NCI-H446 (cell line): Measurements from ENCODE around the gene ZNF516.

ENCODE experiments used
- DNase-seq, 2 experiments: peaks; one replicate each; lab custom pipeline; 2025; lab: John Stamatoyannopoulos, UW

The ZNF516 gene

DNA sequence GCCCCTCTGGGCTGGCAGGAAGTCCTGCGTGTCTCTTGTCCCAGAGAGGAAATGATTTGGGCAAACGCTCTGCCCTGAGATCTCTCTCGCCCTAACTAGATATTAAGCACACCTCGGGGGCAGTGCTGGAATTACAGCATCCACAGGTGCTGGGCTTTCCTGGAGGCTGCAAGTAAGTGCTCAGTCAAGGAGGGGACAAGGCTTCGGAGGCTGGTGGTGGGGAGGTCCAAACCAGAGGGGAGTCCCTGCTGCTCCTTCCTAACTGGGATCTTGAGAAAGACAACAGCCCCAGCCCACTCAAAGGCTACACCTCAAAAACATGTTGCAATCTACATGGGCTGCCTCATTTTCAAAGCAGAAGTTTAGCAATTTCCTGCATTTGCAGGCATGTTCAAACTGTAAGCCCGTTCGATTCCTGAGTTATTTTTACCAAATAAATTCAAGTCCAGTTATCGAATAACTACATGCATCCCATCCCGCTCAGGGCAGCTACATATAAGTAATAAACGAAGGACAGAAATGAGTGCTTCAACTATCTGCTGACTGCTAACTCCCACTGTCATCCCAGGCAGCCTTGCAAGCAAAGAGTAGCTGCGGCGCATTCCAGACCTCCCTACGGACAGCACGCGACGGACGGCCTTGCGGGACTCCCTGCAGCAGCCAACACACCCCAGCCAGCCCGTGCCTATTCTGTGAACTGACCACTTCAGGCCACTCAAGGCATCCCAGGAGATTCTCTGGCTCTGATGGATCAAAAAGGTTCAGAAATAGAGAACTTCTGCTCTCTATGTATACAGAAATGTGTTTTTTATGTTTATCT is 27.5 kb downstream of the ZNF516 start:
- no peak for DNase-seq

DNA sequence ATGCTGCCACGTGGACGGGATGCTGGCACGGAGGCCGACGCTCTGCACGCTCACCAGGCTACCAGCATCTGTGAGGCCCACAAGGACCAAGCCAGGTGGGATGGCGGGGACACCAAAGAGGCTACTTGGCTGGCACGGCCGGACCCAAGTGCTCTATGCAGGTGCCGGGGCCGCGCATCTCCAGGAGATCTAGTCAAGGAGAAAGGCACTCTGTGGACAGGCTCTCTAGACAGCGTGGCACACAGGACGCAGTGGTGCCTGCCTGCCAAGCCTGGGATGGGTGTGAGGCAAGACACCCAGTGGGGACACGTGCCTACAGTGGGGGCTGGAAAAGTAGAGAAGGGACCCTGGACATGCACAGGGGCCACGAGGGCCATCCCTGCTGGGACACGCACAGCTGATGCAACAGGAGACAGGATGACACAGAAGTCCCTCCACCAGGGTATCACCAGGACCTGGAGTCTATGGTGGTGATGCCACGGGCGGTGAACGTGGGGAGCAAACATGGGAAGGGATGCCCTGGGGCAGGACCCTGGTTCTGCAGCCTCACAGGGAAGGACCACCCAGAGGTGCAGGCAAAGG is 28.5 kb downstream of the ZNF516 start:
- DNase-seq: no peak

DNA sequence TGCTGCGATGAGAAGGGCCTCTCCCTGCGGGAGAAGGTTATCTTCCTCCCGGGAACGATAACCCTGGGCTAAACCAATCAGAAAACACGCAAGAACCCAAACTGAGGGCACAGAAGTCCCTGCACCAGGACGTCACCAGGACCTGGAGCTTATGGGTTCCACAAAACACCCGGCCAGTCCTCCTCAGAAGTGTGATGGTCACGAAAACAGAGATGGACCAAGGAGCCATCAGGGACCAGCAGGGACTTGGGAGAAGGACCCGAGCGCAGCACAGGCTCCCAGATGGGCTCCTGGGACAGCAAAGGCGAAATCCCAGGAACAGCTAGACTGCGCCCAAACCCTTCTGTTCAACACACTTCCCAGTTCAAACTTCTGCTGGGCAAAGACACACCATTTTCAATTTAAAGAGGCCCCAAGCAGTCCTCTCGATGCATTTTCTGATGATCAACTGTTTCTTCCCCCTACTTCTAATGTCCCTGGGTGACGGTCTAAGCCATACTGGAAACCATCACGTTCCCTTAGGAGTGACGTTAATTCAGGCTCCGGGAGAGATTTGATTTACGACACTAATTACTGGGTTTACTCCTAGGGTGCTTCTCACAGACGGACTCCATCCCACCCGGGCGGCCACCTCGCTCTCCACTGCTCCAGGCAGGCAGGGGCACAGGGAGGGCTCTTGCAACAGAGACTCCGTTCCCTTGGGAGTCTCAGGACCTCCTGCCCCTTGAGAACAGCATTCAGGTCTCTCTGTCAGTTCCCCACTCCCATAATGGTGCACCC is 29.2 kb downstream of the ZNF516 start:
- DNase-seq: no peak

DNA sequence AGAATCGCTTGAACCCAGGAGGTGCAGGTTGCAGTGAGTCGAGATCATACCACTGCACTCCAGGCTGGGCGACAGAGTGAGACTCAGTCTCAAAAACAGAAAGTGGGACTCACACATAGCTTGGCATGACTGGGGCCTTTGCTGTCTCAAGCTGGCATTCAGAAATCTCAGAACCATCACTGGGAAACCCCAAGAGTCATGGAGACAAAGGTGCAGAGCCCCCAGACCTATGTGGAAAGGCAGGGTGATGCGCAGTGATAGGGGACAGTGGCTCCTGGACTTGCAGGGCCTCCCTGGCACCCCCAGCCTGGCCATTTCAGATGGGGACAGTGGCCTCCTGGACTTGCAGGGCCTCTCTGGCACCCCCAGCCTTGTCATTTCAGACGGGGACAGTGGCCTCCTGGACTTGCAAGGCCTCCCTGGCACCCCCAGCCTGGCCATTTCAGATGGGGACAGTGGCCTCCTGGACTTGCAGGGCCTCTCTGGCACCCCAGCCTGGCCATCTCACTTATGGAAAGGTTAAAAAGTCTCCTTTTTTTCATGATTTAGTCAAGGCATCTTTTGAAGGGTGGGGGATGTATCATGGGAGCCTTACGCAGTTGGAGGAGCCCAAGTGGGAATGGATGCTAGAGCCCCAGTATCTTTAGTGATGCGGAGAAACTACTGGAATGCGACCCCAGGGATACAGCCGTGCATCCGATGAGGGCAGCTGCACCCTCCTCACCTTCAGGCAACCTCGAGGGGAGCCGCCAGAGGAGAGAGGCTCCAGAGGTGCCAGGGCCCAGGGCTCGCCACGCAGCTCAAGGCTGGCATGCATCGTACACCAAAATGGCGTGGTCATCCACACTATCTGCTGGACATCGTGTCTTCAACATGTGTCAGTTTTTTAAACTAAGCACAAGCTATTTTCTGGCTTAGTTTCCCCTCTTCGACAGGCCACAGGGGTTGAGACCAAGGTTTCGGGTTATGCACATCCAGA is 30.5 kb downstream of the ZNF516 start:
- no peak for DNase-seq

DNA sequence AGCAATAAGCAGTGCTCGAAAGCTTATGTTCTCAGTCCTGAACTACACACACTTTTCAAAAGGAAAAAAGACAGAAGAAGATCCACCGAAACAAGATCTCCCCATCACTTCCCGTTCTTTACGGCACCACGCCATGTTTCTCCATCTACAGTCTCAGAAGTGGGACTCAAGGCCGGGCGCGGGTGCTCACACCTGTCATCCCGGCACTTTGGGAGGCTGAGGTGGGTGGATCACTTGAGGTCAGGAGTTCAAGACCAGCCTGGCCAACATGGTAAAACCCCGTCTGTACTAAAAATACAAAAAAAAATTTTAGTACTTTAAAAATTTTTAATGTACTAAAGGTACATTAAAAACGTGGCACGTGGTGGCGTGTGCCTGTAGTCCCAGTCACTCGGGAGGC is 31.2 kb downstream of the ZNF516 start:
- no peak for DNase-seq

DNA sequence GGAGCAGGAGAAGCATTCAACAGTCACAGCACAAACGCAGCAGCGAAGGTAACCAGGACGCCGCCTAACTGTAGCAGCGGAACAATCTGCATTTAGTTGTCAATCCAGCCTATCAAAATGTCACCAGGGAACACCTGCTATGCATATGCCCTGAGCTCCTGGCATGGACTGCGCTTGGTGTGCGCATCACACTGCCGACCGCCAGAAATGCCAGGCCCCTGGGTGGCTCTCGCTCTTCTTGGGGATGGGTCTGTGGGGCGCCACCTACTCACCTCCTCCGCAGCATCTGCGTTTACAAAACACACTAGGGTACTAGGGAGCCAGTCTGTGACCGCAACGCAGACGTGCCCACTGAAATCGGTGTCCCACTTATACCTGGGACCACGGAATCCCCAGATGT is 31.7 kb downstream of the ZNF516 start:
- no peak for DNase-seq

DNA sequence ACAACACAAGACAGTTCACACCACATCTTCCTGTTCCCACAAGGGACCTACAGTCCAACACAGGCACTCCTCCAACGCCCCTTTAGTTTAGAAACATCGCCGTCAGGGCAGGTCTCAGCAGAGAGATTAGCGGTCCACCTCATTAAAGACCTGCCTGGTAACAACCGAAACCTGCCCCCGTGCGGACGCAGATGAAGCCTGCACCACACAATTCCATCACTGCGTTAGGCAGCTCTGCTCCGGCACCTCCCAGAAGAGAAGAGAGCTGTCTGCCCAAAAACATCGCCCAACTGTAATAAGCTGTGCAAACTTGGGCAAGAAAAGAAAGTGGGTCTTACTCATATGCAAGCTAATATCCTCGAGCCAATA is 32.7 kb downstream of the ZNF516 start:
- no peak for DNase-seq

DNA sequence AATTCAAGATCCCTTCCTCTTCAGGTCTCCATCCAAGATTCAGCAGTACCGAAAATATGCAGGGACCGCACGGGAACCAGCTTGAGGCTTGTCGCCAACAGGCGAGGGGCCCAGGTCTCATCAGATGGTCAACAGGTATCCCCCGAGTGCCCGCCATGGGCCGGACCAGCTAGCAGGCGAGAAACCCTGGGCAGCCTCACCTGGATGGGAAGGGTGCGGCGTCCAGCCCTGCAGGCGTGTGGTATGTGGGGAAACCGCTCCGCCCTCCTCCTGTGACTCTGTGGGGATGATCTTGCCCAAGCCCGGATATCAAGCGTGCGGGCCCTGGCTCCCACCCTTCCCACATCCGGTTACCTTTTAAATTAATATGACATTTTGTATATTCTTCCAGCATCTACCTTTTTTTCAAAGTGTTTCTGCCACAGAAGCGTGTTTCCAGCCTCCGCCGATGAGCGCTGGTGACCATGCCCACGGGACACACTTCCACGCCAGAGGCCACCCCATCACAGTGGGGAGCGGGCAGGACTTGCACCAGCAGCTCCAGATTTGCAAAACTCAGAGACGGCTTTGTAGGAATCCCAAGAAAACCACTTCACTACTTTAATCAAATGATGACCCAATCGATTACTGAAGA is 33.2 kb downstream of the ZNF516 start:
- DNase-seq: no peak

DNA sequence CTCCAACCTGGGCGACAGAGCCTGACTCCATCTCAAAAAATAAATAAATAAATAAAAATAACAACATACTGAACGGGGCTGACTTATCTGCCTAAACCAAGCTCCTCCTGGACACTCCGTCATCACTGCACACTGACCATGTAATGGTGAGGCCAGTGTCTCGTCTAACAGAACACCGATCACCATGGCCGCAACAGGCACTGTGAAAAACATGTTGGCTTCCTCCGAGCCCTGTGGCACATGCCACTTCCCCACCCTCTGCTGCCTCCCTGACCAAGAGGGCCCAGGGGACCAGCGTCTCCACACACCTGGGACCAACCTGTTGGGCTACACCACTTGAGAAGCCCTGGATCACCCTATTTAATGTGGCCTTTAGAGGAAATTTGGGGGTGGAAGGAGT is 33.9 kb downstream of the ZNF516 start:
- DNase-seq: no peak

DNA sequence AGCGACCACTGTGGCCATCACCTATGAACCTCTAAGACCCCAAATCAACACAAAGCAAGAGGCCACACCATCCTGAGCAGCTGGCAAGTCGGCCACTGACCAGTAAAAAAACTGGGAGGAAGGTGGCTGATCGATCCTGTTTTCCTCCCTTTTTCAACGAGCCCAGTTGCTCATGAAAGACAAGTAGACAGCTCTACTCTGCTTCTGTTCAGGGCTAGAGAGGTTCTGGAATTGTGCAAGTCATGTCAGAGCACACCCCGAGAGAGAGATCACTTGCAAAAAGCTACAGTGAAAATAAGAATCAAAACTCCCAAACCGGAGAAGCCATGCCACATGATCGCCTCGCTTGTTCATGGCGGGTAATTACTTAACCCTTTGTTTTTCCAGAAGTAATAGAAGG is 34.6 kb downstream of the ZNF516 start:
- no peak for DNase-seq

DNA sequence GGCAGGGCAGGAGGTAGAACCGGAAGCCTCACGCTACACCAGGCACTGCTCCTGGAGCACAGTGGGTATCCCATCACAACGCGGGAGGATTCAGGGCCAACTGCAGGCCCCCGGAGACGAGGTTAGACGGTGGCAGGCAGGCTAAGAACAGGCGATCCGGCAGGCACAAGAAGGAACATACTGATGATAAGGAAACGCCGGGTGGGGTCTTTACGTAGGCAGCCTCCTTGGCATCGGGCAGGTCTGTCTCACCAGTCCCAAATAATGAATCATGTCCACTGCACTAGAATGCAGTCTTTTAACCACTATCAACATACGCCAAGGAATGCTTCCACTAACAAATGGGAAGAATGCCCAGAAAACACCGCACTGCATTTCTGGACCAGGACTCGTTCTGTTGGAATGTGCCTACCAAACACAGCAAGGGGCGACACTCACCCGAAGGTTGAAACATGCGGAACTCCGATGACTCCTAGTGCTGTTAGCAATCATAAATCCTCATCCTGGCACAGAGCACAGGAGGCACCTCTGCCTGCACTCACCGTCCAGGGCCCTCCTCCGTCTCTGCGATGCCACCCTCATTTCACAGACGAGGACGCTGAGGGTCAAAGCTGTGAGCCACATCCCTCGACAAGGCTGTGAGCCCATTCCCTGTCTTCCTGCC is 35.2 kb downstream of the ZNF516 start:
- DNase-seq: no peak

DNA sequence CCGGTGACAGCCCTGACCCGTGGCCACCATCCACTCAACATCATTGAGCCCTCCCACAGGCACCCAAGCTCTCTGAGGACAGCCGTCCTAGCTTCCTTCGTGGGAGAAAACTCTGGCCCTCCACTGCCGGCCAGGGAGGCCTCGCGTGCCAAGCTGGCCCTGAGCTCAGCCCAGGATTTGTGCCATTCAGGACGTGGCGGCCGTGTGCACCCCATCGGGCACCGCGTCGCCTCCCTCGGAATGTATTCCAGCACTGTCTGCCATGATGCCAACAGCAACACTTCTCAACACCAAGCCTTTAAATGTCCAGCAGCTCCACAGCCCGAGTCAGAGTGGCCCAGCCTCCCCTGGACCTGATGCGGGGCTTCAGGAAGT is 35.7 kb downstream of the ZNF516 start:
- no peak for DNase-seq

DNA sequence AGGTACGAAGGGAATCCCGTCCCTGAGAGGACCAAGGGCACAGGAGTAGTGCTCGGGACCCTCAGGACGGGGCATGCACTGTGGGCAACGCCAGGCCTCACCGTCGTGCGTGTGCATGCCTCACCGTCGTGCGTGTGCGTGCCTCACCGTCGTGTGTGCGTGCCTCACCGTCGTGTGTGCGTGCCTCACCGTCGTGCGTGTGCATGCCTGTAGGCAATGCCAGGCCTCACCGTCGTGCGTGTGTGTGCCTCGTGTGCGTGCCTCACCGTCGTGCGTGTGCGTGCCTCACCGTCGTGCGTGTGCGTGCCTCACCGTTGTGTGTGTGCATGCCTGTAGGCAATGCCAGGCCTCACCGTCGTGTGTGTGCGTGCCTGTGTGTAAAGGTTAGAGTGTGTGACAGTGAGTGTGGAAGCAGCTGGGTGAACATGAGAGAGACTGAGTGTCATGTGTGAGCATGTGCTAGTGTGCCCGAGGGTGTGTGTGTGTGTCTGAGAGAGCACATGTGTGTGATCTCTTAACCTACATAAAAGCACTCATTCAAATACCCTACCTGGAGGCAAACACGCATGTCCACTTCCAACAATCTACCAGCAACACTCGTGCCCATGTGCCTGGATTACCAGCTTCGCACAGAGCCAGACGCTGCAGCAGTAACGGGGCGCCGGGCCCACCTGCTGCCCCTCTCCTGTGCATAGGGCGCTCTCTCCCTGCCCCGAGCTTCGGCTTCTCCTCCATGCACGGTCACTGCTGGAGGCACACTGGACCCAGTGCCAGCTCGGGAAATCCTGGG is 36.3 kb downstream of the ZNF516 start:
- DNase-seq: no peak

DNA sequence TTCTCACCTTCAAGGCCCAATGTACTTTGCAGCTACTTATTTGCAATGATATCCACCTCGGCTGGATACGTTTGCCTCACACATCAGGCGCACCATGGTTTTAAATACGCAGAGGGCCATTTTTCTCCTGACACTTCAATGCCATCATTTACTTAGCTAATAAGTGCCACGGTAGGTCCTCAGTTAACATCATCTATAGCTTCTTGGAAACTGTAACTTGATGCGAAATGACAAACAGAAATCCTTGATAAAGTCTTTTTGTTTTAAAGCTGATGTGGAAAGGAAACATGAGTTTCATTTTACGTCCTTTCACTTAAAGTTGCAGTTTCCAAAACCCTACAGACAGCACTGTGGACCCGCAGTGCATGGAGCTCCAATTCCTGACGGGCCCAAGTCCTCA is 37.1 kb downstream of the ZNF516 start:
- DNase-seq: no peak

DNA sequence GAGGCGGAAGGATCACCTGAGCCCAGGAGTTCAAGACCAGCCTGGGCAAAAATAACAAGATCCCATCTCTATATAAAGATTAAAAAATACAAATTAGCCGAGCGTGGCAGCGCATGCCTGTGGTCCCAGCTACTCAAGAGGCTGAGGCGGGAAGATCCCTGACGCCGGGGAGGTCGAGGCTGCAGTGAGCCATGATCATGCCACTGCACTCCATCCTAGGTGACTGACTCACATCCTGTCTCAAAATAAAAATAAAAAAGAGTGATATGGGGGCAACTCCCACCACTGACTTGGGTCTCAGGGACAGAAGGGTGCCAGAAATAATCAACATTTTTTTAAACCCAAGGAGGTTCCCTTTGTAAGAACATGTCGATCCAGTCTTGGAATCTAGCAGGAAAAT is 37.6 kb downstream of the ZNF516 start:
- DNase-seq: no peak

DNA sequence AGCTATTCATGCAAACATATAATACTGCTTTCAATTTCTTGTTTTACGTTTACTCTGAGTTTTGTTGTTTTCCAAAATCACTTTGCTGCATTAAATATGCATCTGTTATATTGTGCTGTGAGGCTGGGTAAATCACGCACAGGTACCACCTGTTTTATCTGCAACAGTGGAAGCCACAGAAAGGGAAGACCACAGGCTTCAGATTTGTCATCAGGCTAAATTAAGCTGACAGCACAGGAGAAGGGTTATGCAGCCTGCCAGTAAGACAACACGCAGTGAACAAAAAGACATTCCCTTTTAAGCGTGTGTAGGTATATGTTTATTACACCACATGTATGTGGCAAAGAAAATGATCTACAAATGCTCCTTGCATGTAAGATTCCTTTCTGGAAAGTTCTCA is 38.2 kb downstream of the ZNF516 start:
- no peak for DNase-seq

DNA sequence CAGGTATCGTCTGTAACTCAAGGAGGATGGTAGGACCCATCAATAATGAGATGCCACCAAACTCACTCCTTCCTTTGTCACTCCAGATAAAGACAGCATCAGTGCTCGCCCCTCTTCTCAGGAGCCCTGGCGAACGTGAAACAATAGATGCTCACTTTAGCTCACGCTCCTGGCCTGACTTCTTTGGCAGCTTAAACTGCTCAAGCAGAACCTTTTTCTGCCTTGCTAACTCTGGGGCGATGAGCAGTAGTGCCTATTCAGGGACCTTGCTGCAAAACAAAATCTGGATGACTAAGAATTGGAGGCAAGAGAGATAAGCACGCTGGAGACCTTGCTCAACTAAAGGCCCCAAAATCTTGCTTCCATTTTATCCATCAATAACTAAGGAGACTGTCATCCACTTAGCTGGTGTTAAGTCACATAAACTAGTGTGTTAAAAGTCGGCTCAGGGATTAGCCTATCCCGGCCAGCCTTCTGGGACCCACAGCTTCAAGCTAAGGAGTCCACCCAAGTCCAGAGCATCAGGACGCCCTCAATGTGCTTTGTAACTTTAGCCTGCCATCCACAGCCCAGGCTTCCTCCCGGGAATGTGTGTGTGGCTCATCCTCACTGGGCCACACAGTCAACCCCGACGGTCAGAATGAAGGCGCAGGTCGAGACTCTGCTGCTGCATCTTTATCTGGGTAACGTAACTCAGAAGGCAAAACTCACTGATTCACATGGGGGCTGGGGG is 38.9 kb downstream of the ZNF516 start:
- DNase-seq: no peak

DNA sequence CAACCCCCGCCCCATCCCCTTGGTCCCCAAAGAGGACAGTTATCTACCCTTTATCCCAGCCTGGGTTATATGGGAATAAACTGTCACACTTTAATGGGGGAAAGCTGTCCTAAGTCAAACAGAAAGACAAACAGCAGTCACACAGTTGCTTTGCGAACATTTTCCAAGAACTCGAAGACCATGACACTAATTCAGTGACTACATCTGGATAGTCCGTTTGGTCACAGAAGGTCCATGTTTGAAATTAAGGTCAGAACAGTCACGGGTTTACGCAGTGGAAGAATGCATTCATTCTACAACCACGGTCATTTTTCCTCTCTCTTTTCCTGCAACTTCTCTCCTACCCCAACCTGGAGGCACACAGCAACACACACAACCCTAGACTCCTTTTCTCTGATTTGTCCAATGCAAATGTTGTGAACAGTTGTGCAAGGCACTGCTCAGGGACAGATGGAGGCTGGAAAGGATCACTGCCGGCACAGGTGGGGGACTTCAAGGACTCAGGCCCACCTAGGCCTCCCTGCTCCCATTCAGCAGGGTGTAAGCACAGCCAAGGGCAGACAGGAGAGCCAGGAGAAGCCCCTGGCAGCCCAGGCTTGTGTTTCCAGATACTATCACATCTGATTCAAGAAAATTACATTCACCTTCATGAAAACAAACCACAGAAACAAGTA is 39.9 kb downstream of the ZNF516 start:
- no peak for DNase-seq

DNA sequence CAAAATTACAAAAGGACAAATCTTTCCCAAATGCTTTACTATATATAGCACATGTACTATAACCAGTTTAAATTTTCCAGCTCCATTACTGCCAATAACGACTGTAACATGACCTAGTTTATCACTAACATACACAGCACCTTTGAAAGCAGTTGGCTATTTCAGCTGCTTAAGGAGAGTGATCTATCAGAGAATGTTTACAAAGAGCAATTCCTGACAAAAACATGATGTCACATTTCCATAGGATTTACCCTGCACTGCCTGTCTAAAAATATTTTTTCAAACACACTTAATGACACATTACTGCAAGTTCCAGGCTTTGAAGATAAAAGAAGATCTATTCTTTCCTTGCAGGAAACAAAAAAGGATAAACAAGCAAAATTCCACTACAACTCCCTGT is 40.6 kb downstream of the ZNF516 start:
- DNase-seq: no peak
